ENCODE results near the gene CMBL.

The CMBL gene

DNA sequence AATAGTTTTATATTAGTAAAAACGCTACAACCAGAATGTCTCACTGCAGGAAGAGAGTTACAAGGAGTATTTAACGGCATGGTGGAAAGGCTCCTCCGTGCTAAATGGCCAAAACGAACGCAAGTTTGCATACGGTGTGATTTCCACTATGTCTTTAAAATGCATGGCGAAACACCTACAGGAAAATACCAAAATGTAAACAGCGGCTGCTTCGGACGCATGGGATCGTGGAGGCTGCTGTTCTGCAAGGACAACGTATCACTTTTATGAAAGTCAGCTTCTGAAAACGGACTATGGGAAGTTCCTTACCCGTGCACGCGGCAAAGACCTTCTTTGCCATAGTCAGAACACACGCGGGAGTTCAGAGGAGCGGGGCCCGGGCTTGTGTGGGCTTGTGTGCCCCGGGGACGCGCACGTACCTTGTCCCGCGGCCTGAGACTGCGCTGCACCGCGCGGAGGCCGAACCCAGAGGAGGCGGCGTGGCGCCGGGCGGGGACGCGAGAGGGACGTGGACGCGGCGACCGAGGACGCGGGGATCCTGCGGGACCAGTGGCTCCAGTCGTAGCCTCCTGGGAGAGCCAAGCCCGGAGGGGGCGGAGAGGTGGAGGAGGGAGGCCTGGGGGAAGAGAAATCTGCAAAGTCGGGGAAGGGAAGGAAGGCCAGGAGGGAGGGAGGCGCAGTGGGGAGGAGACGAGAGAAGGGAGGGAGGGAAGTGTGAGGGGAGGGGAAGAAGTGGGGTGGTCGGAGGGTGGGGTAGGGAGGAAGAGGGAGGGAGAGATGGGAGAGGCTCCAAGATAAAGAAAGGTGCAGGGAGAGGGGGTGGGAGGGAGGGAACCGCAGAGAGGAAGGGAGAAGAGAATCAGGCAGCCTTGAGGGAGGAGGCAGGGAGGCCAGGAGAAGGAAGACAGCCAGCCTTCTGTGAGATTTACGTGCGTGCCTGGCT lies at the start of gene CMBL:
Gene CMBL, minus strand, starts transcription at position 697 of the 943 bp plus-strand sequence. CDS start 17,140 bp downstream, outside the sequence.
- TF ChIP-seq, protein P1, sequence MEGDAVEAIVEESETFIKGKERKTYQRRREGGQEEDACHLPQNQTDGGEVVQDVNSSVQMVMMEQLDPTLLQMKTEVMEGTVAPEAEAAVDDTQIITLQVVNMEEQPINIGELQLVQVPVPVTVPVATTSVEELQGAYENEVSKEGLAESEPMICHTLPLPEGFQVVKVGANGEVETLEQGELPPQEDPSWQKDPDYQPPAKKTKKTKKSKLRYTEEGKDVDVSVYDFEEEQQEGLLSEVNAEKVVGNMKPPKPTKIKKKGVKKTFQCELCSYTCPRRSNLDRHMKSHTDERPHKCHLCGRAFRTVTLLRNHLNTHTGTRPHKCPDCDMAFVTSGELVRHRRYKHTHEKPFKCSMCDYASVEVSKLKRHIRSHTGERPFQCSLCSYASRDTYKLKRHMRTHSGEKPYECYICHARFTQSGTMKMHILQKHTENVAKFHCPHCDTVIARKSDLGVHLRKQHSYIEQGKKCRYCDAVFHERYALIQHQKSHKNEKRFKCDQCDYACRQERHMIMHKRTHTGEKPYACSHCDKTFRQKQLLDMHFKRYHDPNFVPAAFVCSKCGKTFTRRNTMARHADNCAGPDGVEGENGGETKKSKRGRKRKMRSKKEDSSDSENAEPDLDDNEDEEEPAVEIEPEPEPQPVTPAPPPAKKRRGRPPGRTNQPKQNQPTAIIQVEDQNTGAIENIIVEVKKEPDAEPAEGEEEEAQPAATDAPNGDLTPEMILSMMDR (conservative IDR thresholded peaks at IDR 0.05; ENCODE audit: low read depth), result no peak
- ChIA-PET CTCF (interaction anchor here (0.6 kb wide), 1 partner anchor 24 kb away, joined by 3 read pairs; no protein-coding TSS in a partner anchor), POLR2A (ENCODE audit: low non-redundant PET) (no interaction called here)
- peak; percentile 77 for DNase-seq (ENCODE audit: low spot score)
- H3K27ac ChIP-seq, result peak within 1 kb of the TSS; percentile 94

DNA sequence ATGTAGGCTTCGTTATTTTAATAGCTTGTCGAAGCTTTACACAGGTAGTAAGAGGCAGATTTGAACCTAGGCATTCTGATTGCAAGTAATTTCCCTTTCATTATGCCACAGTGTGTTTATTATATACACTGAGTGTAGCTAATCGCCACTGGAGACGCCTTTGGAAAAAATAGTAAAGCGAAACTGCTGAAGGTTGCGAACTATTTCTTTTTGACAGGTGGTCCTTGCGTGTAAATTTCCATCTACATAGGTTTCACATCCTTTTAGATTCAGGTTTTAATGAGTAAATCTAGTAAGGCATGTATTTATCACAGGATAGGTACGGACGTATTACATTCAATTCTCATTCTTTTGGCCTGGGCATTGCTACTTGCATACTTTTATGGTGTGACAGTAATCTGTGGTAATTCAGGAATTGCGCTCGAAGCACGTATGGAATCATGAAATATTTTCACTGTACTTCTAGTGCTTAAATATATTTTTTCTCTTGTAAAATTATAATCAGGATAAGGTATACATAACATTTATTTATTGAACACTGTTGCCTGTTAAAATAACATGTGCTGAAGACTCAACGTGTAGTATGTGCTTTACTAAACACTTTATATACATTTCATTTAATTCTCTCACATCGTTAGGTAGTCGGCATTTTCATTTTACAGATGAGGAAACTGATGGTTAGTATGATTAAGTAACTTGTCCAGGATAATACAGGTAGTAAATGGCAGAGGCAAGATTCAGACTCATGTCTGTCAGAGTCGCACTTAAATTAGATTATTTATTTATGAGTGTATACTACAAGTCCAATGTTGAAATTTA lies 47.6 kb upstream of the CMBL start:
- no peak for DNase-seq (ENCODE audit: low spot score)
- TF ChIP-seq, protein P1 (conservative IDR thresholded peaks at IDR 0.05; ENCODE audit: low read depth), result no peak
- ChIA-PET CTCF (no interaction called here), POLR2A (ENCODE audit: low non-redundant PET) (no interaction called here)
- H3K27ac ChIP-seq, result no peak overlapping the region

DNA sequence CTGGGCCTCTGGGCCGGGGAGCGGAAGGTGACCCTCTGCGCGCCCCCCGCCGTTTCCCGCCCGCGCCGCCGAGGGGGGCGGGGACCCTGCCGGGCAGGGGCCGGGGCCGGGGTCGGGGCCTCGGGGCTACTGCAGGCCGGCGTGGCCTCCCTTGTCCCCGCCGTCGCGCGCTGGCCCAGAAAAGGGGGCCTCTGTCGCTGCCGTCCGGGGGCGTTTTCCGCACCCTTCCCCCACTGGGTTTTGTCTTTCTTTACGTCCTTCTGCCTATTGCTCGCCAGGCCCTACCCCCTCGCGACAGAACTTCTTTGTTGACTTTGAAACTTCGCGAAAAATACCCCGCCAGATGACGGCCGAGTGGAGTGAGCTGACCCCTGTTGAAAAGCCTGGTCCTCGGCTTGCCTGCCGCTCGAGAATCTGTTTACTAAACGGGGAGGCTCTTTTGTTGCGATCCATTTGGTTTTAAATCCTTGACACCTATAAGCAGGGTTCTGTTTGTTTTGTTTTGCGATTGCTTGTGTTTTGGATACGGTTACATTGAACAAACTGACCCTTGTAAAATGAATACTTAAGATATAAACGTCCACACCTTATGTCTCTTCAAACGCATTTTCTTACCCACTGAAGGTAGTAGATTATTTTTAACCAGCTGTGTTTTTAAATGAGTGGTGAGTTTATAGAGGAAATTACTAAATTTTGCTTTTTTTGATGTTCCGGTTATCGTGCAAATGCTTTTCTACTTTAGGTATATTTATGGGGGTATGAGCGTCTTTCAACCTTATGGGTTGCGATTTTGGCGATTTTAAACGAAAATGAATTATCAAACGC lies 46.6 kb upstream of the CMBL start:
- H3K27ac ChIP-seq, result peak overlapping the region; percentile 93
- CTCF ChIA-PET, result interaction anchor here (0.6 to 2.0 kb wide), 2 partner anchors 45 to 70 kb away, joined by 3 to 8 read pairs; no protein-coding TSS in a partner anchor
- POLR2A ChIA-PET (ENCODE audit: low non-redundant PET), result interaction anchor here (0.6 kb wide), 1 partner anchor 85 kb away, joined by 3 read pairs; no protein-coding TSS in a partner anchor
- TF ChIP-seq, protein P1 (conservative IDR thresholded peaks at IDR 0.05; ENCODE audit: low read depth), result no peak
- no peak for DNase-seq (ENCODE audit: low spot score)

DNA sequence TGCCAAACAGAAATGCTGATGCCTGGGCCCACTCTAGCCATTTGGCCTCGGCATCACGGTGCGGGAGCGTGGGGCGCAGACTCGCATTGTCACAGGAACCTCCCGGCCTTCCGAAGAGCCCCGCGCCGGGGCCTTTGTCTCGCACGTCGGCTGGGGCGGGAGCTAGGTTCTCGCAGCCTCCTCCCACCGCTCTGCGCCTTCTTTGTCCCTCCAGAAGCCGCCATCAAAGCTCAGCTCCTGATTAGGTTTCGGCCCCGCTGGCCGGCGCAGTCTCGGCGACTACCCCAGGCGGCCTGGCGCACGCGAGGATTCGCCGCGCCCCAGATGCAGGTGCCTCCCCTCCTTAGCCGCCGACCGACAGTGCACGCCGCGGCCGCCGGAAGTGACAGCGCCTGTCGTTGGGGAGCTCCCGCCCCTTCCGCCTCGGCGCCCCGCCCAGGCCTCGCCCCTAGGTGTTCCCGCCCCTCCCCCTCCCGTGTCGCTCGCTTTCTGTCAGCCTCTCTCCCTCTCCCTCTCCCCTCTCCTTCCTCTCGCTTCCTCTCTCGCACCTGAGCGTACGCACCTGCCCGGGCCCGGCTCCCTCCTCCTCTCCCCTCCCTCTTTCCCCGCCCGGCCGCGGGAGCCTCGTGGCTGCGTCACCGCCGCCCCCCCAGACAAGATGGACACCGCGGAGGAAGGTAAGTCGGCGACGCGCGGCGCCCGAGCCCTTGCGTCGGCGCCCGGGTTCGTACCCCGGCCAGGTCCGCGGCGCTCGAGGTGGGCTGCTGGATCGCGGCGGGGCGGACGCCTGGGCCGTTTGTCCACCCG lies 45.7 kb upstream of the CMBL start, which contains the start of gene MARCHF6:
Gene MARCHF6, plus strand, starts transcription at position 455 of the 807 bp plus-strand sequence. Its CDS starts 204 bp downstream, at position 659.
- POLR2A ChIA-PET (ENCODE audit: low non-redundant PET), result interaction anchor here (0.6 kb wide), 1 partner anchor 84 kb away, joined by 3 read pairs; no protein-coding TSS in a partner anchor
- TF ChIP-seq, protein P1 (conservative IDR thresholded peaks at IDR 0.05; ENCODE audit: low read depth), result no peak
- H3K27ac ChIP-seq, result peak within 1 kb of the TSS; percentile 93
- DNase-seq (ENCODE audit: low spot score), result peak; percentile 82
- CTCF ChIA-PET, result interaction anchor here (2.0 kb wide), 1 partner anchor 69 kb away, joined by 8 read pairs; no protein-coding TSS in a partner anchor

DNA sequence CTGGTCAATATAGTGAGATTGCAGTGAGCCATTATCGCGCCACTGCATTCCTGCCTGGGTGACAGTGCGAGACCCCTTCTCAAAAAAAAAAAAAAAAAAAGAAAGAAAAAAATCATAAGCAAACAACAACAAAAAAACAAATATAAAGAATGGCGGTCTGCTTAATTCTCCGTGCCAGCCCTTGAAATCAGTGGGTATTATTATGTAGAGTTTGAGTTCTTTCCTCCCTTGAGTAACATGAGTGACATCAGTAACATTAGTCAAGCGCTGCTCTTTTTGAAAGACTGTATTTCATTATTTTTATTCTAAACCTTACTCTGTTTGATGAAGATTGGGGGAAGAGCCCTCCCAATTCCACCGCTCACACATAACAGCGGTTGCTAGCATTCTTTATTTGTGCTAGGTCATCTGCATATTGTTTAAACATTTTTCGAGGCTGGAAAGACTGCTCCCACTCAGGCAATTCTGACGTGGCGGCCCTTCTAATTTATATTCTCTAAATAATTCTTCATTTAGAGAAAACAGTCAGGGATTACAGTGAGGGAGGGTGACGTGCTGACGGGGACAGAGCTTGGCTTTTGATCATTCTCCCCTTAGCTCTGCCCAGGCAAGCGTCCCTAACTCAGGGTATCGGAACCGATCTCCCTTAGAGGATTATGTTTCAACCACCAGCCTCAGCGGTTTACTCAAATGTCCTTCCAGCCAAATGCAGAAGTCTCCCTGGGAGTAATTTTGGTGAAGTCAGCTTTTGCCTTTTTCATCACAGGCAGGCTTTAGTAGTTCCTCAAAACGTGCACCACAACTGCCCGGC lies 44.9 kb upstream of the CMBL start:
- DNase-seq (ENCODE audit: low spot score), result no peak
- POLR2A ChIA-PET (ENCODE audit: low non-redundant PET), result no interaction called here
- CTCF ChIA-PET, result interaction anchor here (2.0 kb wide), 1 partner anchor 69 kb away, joined by 8 read pairs; no protein-coding TSS in a partner anchor
- TF ChIP-seq, protein P1 (conservative IDR thresholded peaks at IDR 0.05; ENCODE audit: low read depth), result no peak
- H3K27ac ChIP-seq, result peak overlapping the region; percentile 93

Measured in RWPE1 (cell line).